Panc1 (cell line): ENCODE measurements around the gene CPA1. TPM values are rescaled to one million over a fixed set of nuclear protein-coding genes. Genes with fewer than 3 reads are reported as not detected.

Experiments used
- ATAC-seq: fragments of 200-7000 bp; cut with Tn5 transposase; 2 replicates; pipeline ENCODE4 v1.9.1; 2020; ENCODE audit warnings: mild to moderate bottlenecking, moderate library complexity
- BruUV-seq: library from RNA; stranded (reverse); fragments of 400-500 nt; replicated peaks from 2 replicates; lab custom pipeline; 2021; lab: Mats Ljungman, UMichigan
- CTCF ChIA-PET: fragments of 300-600 bp; sonication (Branson Sonifier 250); formaldehyde crosslinking; loops from one replicate; lab custom pipeline; 2022; ENCODE audit warnings: antibody characterized with exemption; lab: Charles Lee
- POLR2A ChIA-PET: fragments of 300-600 bp; sonication (Branson Sonifier 250); formaldehyde crosslinking; loops from one replicate; lab custom pipeline; 2022; ENCODE audit warnings: antibody characterized with exemption; lab: Charles Lee
- DNase-seq: peaks from one replicate; pipeline ENCODE4 v3.0.0-alpha.2; 2010; ENCODE audit warnings: low read depth, low spot score
- H3K27ac ChIP-seq: 2 replicates; pipeline ENCODE4 v1.5.1; 2011; ENCODE audit warnings: mild to moderate bottlenecking, low read length, inconsistent platforms
- H3K27me3 ChIP-seq: fragments of 200-500 bp; sonication (Bioruptor generic); 2 replicates; pipeline ENCODE4 v1.6.0; 2014; ENCODE audit warnings: low read length, inconsistent platforms; ENCODE audit not compliant: control insufficient read depth, insufficient read depth
- H3K36me3 ChIP-seq: fragments of 200-500 bp; sonication (Bioruptor generic); 2 replicates; pipeline ENCODE4 v1.5.1; 2014; ENCODE audit warnings: inconsistent platforms, mild to moderate bottlenecking, low read length, moderate library complexity; ENCODE audit not compliant: control insufficient read depth, insufficient read depth
- H3K4me1 ChIP-seq: 2 replicates; pipeline ENCODE4 v1.5.1; 2011; ENCODE audit warnings: inconsistent platforms, mild to moderate bottlenecking, low read length, moderate library complexity; ENCODE audit not compliant: control insufficient read depth, insufficient read depth
- H3K4me3 ChIP-seq, 2 experiments: 2 replicates each; pipeline ENCODE4 v1.5.1; 2011 to 2012; ENCODE audit warnings: low read depth in 2 of 2, low read length in 2 of 2, mild to moderate bottlenecking in 2 of 2, inconsistent platforms in 1 of 2, moderate library complexity in 1 of 2
- H3K9me3 ChIP-seq: fragments of 200-500 bp; sonication (Bioruptor generic); 2 replicates; pipeline ENCODE4 v1.5.1; 2014; ENCODE audit warnings: low read depth, mild to moderate bottlenecking, inconsistent platforms, low read length, moderate library complexity; ENCODE audit not compliant: control insufficient read depth, insufficient read depth
- POLR2AphosphoS5 ChIP-seq: IDR thresholded peaks from 2 replicates; pipeline ENCODE4 v1.6.1; 2012; ENCODE audit warnings: mild to moderate bottlenecking, low read depth, low read length, moderate library complexity
- SIN3A ChIP-seq: IDR thresholded peaks from 2 replicates; pipeline ENCODE4 v1.6.1; 2012; ENCODE audit warnings: low read depth, mild to moderate bottlenecking, low read length, moderate library complexity, borderline replicate concordance; ENCODE audit not compliant: insufficient read depth
- TCF7L2 ChIP-seq: IDR thresholded peaks from 2 replicates; pipeline ENCODE4 v1.6.1; 2011; ENCODE audit warnings: mild to moderate bottlenecking, low read depth, low read length, inconsistent platforms
- in situ Hi-C: cut with HindIII; loops from 2 replicates; pipeline ENCODE4 v1.10.0; 2016; ENCODE audit warnings: low sequenced_read_pairs, low pct_unique_long_range_greater_than_20kb
- intact Hi-C: fragments of 100-400 bp; cut with micrococcal nuclease; formaldehyde crosslinking; loops from one replicate; pipeline ENCODE4 v1.10.0; 2022; ENCODE audit not compliant: unreplicated experiment
- total RNA-seq: library from RNA; stranded (reverse); gene quantifications from one replicate; pipeline ENCODE4 v1.2.1, GENCODE V29; 2021; ENCODE audit not compliant: unreplicated experiment
- TF ChIP-seq, protein P1 (sequence below): fragments of 450-650 bp; IDR thresholded peaks from 2 replicates; pipeline ENCODE4 v1.5.1; 2017; ENCODE audit warnings: mild to moderate bottlenecking
- TF ChIP-seq, protein P2 (sequence below), 2 experiments: IDR thresholded peaks; 2 replicates each; pipeline ENCODE4 v1.6.1; 2011 to 2012; ENCODE audit warnings: low read depth in 2 of 2, control low read depth in 1 of 2, low read length in 1 of 2, mild to moderate bottlenecking in 1 of 2, moderate library complexity in 1 of 2; ENCODE audit not compliant: insufficient read depth in 1 of 2

CPA1 gene
- total RNA-seq, 1 experiment from 2014 or later = 7.6 TPM

- Histone ChIP-seq H3K4me1 (no peaks in the 10 kb centered on the region; the same call in 1 of the 2 replicates), H3K9me3 (peaks cover 3% of the 10 kb centered on the region; the same call in 1 of the 2 replicates), H3K36me3 (no peaks in the 10 kb centered on the region), H3K27ac (no peak overlapping the region), H3K27me3 (no peaks in the 10 kb centered on the region), H3K4me3 (no peak overlapping the region)
- ATAC-seq = no peak
- DNase-seq = no peak
- CTCF ChIA-PET = interaction anchor here (0.7 kb wide), 1 partner anchor 32 kb away, joined by 3 read pairs; no protein-coding TSS in a partner anchor
- POLR2A ChIA-PET = no interaction called here
- in situ Hi-C loops = no loop called here
- TF ChIP-seq, protein P1, sequence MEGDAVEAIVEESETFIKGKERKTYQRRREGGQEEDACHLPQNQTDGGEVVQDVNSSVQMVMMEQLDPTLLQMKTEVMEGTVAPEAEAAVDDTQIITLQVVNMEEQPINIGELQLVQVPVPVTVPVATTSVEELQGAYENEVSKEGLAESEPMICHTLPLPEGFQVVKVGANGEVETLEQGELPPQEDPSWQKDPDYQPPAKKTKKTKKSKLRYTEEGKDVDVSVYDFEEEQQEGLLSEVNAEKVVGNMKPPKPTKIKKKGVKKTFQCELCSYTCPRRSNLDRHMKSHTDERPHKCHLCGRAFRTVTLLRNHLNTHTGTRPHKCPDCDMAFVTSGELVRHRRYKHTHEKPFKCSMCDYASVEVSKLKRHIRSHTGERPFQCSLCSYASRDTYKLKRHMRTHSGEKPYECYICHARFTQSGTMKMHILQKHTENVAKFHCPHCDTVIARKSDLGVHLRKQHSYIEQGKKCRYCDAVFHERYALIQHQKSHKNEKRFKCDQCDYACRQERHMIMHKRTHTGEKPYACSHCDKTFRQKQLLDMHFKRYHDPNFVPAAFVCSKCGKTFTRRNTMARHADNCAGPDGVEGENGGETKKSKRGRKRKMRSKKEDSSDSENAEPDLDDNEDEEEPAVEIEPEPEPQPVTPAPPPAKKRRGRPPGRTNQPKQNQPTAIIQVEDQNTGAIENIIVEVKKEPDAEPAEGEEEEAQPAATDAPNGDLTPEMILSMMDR = no peak
- TF ChIP-seq SIN3A (no peak), TCF7L2 (no peak), POLR2AphosphoS5 (no peak)
- TF ChIP-seq, protein P2, sequence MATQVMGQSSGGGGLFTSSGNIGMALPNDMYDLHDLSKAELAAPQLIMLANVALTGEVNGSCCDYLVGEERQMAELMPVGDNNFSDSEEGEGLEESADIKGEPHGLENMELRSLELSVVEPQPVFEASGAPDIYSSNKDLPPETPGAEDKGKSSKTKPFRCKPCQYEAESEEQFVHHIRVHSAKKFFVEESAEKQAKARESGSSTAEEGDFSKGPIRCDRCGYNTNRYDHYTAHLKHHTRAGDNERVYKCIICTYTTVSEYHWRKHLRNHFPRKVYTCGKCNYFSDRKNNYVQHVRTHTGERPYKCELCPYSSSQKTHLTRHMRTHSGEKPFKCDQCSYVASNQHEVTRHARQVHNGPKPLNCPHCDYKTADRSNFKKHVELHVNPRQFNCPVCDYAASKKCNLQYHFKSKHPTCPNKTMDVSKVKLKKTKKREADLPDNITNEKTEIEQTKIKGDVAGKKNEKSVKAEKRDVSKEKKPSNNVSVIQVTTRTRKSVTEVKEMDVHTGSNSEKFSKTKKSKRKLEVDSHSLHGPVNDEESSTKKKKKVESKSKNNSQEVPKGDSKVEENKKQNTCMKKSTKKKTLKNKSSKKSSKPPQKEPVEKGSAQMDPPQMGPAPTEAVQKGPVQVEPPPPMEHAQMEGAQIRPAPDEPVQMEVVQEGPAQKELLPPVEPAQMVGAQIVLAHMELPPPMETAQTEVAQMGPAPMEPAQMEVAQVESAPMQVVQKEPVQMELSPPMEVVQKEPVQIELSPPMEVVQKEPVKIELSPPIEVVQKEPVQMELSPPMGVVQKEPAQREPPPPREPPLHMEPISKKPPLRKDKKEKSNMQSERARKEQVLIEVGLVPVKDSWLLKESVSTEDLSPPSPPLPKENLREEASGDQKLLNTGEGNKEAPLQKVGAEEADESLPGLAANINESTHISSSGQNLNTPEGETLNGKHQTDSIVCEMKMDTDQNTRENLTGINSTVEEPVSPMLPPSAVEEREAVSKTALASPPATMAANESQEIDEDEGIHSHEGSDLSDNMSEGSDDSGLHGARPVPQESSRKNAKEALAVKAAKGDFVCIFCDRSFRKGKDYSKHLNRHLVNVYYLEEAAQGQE (IDR thresholded peaks at IDR 0.05; ENCODE audit: insufficient read depth in 1 of 2, low read depth in 2 of 2, low read length in 1 of 2) = no peak
- BruUV-seq = no TSS peak
- intact Hi-C loops = no loop called here
These were observed 56.0 kb downstream of the CPA1 start for GRCh38 chr7:130436253-130436652.

Other genes starting within 250 kb of the CPA1 start
- gene TMEM209, start 175.1 kb upstream of the CPA1 start, total RNA-seq = 32.3 TPM
- not detected for gene SSMEM1, start 172.6 kb upstream of the CPA1 start, total RNA-seq
- gene CPA2, start 113.6 kb upstream of the CPA1 start, total RNA-seq = 0.87 TPM
- 3.1 TPM for gene CPA4, start 87.3 kb upstream of the CPA1 start, total RNA-seq
- not detected for gene CPA5, start 35.7 kb upstream of the CPA1 start, total RNA-seq
- gene CEP41, start 60.5 kb downstream of the CPA1 start, total RNA-seq = 13.2 TPM
- gene MEST, start 111.6 kb downstream of the CPA1 start, total RNA-seq = 44.4 TPM